Measurements from ENCODE around the gene PXDC1.

PXDC1 gene

DNA sequence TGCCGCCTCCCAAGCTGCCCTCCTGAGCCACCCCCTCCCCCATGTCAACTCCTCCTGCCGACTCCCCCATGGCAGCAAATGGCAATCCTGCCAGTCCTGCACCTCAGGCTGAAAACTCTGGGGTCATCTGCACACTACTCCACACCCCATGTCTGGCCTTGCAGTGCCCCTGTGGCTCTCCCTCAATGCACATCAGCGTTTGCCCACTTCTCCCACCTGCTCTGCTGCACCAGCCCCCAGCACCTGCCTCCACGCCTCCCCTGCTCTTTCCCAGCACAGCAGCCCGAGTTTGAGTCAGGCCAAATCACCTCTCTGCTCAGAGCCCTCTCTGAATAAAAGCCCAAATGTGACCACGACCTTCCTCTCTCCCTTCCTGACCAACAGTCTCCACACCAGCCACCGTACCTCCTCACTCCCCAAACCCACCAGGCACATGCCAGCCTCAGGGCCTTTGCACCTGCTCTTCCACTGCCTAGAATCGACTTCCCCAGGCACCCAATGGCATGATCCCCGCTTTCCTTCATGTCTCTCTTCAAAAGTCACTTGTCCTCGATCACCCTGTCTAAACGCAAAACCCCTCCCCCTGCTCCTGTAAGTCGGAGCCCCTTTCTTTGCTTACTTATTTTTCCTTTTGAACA is 4.3 kb downstream of the PXDC1 start:
- no peak for DNase-seq (ENCODE audit: low read depth in 2 of 2)

- no peak for DNase-seq (ENCODE audit: low read depth in 2 of 2)
Measured at GRCh38 chr6:3746696-3747095, 4.8 kb downstream of the PXDC1 start.

DNA sequence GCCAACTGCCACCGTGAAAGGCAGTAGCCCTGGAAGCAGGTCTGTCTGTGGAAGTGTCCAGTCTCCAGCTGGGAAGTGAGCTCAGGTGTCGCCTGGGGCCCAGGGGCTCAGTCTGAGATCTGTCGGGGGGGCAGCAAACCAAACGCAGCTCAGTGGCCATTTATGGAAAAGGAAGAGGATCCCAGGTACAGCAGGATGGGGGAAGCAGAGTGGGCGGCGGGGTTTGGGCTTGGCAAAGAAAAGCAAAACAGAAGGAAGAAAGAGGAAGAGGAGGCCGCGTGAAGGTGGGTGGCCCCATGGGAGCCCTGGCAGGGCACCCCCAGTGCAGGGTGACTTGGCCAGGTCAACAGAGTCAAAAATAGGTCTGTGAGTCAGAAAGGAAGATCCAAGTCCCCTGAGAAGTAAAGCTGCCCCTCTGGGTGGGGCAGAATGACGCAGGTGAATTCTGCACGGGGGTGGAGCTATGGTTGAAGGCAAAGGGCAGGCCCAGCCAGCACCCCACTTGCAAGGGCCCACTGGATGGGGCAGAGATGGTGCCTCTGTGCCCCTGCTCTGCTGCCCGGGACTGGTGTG is 5.3 kb downstream of the PXDC1 start:
- no peak for DNase-seq (ENCODE audit: low read depth in 2 of 2)

- no peak for DNase-seq (ENCODE audit: low read depth in 2 of 2)
Measured at GRCh38 chr6:3745566-3746118, 5.9 kb downstream of the PXDC1 start.

GRCh38 chr6:3744901-3745470 is 6.5 kb downstream of the PXDC1 start:
- no peak for DNase-seq (ENCODE audit: low read depth in 2 of 2)

- DNase-seq (ENCODE audit: low read depth in 2 of 2): no peak
Measured at GRCh38 chr6:3744211-3744900, 7.2 kb downstream of the PXDC1 start.

DNA sequence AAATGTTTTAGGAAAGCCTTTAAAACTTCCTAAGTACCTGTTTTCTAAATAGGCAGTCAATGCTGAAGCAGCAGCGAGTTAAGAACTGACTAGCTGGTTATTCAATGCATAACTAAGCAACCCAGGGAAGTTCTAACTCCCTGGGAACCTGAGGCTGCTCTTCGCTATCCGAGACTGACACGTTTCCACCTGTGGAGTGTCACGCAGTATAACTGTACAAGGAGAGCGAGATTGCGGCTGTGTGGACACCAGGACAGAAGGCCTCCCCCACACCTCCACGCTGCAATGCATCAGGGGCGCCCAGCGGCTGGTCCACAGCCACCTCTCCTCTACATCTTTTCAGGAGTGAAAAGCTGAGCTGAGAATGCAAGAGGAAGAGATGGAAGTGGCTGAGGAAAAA is 8.0 kb downstream of the PXDC1 start:
- no peak for DNase-seq (ENCODE audit: low read depth in 2 of 2)

DNA sequence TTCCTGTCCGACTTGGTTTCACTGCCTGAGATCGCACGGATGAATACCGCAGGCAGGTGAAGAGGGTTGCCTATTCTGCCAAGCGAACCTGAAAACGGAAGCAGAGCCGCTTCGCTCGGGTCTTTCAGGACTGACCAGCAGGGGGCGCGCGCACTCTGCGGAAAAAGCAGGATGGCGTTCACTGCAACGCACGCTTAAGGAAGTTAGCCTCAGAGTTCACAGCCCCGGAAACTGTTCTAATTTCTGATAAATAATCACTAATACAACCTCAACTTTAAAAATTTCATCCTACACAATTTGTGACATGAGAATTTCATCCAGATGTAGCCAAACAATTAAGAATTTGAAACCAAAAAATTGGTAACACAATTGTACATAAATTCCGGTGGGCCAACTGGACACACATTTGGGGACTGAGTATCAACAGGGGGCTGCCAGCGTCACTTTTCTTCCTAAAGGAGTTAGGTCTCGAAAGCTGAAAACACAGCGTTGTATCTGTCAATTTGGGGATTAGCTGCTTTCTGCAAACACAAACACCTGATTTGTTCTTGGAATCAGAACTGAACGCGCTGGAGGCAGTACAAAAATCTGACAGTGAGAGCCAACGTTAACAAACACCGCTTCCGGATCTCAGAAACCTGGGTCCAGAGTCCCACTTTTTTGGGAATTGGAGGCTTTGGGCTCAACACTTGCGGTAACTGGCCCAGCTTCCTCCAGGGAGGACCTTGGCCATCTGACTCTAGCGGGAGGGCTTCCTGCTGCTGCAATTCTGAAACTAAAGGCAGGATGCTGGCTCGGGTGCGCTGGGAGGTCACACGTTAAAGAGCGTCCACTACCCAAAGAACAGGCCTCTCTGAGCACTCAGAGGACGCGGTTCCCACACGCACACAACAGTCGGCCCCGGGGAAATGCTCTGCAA is 8.8 kb downstream of the PXDC1 start:
- peak; percentile 56 to 79 for DNase-seq (ENCODE audit: low read depth in 2 of 2)

GRCh38 chr6:3742076-3742425 is 9.5 kb downstream of the PXDC1 start:
- no peak for DNase-seq (ENCODE audit: low read depth in 2 of 2)

- DNase-seq (ENCODE audit: low read depth in 2 of 2): no peak
Measured at GRCh38 chr6:3741477-3741871, 10.0 kb downstream of the PXDC1 start.

DNA sequence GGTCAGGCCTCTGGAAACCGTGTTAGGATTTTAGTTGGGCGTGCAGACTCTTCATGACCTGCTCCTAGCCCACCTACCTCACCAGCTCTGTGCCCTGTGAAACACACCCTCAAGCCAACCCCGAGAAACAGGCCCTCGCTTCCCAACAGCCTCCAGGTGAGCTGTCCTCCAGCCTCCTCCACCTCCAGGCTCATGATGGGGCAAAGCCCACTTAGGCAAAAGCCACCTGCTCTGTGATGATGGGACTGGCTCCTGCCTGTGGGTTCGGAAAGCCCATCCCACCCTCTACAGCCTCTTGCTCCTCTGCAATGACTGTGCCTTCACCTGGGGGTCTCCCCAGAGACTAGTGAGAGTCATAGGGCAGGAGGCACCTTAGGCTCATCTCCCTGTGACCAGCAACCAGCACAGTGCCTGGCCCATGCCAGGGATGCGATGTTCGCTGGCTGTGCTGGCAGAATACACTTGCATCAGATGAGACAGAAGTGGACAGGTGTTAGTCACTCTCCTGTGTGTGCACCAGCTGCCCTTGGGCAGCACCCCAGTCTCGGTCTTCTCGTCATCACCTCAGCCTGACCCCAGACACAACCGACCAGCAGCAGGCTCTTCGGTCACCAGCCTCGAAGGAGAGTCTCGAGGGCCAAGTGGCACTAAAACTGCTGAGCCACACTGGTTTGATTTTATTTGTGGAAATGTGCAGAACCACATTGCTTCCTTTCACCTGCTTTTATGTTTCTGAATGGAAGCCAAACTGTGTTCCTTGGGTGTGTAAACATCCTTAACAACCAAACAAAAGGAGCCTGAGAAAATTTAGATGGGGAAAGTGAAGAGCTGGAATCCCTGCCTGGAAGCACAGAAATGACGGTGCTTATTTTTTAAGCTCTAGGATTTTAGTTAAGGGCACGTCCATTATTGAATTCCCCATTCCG is 10.7 kb downstream of the PXDC1 start:
- DNase-seq (ENCODE audit: low read depth in 2 of 2): no peak

GRCh38 chr6:3739311-3739897 is 12.1 kb downstream of the PXDC1 start:
- DNase-seq (ENCODE audit: low read depth in 2 of 2): no peak

DNA sequence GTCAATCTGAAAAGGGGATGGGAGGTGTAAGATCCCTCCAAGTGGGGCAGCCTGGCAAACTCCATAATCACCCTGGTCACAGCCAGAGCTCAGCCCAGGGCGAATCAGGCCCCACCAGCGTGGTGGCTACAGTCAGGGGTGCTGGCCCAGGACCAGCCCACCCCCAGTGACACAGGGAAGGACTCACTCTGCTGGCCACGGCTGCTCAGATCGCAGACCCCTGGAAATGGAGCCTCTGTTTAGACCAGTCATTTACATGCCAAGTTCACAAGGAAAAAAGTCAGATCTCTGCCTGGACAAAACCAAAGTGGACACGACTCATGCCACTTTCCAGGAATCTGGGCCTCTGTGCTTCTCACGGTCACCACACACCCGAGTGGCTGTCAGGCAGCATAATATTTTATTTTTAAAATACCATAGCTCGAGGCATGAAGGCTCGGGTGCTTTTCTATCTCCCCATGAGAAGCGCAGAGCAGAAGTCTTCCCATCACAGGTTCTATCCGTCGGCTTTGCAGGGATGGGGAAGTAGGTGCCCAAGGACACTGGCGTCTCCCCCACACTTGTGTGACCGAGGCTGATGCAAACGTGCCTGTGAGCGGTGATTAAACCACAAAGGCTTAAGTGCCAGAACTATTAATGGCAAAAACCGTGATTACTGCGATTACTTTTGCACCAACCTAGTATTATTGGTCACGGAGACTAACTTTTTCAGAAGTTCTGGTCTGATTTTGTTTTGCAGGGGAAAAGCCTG is 13.0 kb downstream of the PXDC1 start:
- DNase-seq (ENCODE audit: low read depth in 2 of 2): no peak

GRCh38 chr6:3737831-3738210 is 13.7 kb downstream of the PXDC1 start:
- DNase-seq (ENCODE audit: low read depth in 2 of 2): no peak

DNA sequence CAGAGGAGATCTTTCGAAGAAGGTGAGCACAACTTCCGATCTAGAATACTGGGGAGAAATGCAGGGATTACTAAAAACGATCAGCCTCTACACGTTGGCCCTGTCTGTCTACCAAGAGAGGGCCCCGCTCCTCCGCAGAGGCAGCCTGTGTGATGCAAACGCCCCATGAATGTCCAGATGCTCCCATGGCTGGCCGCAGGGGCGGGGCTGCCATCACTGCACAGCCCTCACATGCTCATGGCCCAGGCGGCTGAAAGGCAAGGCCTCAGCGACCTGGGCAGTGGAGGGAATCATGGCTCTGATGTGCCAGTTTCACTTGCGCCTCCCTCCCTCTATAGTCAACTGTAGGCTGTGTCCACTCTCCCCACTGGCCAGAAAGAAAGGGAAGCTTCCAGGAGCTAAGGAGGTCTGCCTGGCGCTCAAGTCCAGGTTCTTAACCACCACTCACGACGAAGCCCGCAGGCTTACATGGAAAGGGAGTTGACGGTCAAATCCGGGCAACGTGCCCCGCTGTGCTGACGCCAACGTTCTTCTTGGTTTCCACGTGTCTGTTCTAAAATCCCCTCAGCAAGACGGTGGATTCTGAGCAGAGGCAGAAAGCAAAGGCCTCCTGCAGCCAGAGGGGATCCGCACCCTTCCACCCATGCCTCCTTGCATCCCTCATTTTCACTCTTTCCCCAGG is 14.2 kb downstream of the PXDC1 start:
- no peak for DNase-seq (ENCODE audit: low read depth in 2 of 2)

DNA sequence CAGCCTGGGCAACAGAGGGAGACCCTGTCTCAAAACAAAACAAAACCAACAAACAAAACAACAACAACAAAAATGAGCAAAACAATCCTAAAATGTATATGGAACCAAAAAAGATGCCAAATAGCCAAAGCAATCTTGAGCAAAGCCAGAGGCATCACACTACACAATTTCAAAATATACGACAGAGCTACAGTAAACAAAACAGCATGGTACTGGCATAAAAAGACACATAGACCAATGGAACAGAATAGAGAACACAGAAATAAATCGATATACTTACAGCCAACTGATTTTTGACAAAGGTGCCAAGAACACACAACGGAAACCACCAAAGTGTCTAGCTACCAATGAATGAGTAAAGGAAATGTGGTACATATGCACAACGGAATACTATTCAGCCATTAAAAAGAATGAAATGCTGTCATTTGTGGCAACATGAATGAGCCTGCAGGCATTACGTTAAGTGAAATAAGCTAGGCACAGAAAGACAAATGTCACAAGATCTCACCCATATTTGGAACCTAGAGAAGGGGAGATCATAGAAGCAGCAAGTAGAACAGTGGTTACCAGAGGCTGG is 16.4 kb downstream of the PXDC1 start:
- no peak for DNase-seq (ENCODE audit: low read depth in 2 of 2)

DNA sequence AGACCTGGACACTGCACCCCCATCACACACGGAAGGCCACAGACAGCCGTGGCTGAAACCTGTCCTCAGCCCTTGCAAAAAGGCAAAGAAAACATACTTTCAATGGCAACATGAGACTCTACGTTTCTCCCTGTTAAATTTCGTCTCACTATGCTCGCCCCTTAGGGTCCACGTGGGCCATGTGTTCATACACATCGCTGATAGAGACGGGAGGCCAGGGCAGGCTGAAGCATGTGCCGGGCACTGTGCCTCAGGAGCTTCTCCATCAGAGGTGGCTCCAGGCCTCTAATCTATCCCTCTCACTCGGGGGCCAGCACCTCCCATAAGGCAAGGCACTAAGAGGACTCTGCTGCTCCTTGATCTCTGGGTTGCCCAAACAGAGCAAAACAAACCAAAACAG is 17.5 kb downstream of the PXDC1 start:
- no peak for DNase-seq (ENCODE audit: low read depth in 2 of 2)

GRCh38 chr6:3733321-3733925 is 18.1 kb downstream of the PXDC1 start:
- DNase-seq (ENCODE audit: low read depth in 2 of 2): no peak

Data from stimulated activated CD8-positive, alpha-beta memory T cell treated with anti-CD3 and anti-CD28 coated beads, Interleukin-15, amount 100 ng/mL, for 4 hours (primary cell).